ENCODE data around the gene PPP6R2.

GRCh38 chr22:50455201-50455600 is 112.1 kb downstream of the PPP6R2 start:
- TF ChIP-seq EP300 (IDR thresholded peaks at IDR 0.05) (no peak), POLR2A (IDR thresholded peaks at IDR 0.05) (no peak)
- TF ChIP-seq, protein P1, sequence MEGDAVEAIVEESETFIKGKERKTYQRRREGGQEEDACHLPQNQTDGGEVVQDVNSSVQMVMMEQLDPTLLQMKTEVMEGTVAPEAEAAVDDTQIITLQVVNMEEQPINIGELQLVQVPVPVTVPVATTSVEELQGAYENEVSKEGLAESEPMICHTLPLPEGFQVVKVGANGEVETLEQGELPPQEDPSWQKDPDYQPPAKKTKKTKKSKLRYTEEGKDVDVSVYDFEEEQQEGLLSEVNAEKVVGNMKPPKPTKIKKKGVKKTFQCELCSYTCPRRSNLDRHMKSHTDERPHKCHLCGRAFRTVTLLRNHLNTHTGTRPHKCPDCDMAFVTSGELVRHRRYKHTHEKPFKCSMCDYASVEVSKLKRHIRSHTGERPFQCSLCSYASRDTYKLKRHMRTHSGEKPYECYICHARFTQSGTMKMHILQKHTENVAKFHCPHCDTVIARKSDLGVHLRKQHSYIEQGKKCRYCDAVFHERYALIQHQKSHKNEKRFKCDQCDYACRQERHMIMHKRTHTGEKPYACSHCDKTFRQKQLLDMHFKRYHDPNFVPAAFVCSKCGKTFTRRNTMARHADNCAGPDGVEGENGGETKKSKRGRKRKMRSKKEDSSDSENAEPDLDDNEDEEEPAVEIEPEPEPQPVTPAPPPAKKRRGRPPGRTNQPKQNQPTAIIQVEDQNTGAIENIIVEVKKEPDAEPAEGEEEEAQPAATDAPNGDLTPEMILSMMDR (IDR thresholded peaks at IDR 0.05): no peak
